HG02571 (cell line): ENCODE results near the gene ATP13A3.
"Not testable (repeated sequence)": the region's sequence is repeated elsewhere in the genome, so short reads cannot be mapped to it uniquely, and the experiment has no call there.

ENCODE experiments used
- ATAC-seq: cut with Tn5 transposase; IDR thresholded peaks from one replicate; pipeline ENCODE4 v1.9.1; 2021; ENCODE audit warnings: mild to moderate bottlenecking, moderate library complexity; ENCODE audit not compliant: unreplicated experiment

The ATP13A3 gene

DNA sequence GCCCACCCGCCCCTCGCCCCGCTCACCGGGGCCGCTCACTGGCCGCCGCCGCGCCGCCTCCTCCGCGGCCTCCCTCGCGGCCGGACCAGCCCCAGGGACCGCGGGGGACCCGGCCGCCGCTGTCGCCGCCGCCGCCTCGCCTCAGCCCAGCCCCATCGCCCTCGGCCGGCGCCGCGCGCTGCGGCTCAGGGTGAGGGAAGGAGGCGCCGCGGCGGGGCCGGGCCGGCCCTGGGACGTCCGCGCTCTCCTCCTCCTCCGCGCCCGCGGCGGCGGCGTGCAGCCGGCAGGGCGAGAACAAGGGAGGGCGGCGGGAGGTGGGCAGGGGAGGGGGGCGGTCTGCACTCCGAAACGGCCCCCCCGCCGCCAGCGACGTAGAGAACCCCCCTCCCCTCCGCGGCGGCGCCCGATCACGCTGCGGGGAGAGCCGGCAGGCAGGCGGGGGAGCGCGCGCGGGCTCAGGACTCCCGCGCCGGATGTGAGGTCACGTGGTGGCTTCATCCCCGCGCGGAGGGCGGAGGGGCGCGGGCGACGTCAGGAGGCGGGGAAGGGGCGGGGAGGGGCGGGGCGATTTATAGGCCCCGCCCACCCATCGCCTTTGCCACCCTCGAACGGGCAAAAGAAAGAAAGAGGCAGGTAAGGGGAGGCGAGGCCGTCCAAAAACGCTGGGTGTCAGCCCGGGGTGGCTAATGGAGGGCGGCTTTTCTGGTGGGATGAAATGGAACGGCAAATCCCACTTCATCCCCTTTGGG, at the start of gene ATP13A3:
TSS of gene ATP13A3 (minus strand) at position 463 of the 749 bp plus-strand sequence. CDS start 24,812 bp downstream, outside the sequence.
- ATAC-seq = peak; percentile 56

DNA sequence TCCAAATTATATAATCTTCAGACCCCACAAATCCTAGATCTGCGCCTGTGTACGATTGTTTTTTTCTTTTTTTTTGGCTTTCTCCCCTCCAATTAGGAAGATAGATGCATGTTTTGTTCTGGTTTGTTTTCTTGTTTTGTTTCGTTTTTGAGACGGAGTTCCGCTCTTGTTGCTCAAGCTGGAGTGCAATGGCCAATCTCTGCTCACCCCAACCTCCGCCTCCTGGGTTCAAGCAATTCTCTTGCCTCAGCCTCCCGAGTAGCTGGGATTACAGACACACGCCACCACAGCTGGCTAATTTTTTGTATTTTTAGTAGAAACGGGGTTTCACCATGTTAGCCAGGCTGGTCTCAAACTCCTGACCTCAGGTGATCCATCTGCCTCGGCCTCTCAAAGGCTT, 48.4 kb upstream of the ATP13A3 start:
- ATAC-seq = not testable (repeated sequence)

DNA sequence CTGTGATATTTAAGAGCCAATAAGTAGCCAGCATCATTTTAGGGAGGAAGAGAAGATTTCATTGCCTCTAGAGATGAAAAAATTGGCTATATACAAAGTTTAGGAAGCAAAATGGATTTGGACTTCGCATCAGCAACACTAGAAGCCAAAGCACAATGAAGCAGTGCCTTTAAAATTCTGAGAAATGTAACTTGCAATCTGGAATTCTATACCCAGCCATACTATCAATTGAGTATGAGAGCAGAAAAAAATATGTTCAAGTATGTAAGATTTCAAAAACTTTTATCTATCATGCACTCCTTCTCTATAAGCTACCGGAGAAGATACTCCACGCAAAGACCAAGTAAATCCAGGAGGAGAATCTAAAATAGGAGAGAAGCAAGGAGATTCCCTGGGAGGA, 47.4 kb upstream of the ATP13A3 start:
- ATAC-seq = no peak

DNA sequence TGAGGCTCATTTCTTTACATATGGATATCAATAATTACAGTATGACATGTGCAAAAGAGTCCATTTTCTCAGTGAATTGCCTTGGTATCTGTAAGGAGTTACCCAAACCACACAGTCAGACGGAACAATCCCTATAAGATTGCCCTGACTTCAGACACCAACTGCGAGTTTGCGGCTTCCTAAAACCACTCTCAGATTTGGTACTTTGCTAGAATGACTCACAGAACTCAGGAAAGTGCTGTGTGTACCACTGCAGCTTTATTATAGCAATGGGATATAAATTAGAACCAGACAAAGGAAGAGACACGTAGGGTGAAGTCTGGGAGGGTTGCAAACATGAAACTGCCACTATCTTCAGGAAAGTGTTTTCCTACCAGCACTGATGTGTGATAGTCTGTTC, 45.8 kb upstream of the ATP13A3 start:
- no peak for ATAC-seq

DNA sequence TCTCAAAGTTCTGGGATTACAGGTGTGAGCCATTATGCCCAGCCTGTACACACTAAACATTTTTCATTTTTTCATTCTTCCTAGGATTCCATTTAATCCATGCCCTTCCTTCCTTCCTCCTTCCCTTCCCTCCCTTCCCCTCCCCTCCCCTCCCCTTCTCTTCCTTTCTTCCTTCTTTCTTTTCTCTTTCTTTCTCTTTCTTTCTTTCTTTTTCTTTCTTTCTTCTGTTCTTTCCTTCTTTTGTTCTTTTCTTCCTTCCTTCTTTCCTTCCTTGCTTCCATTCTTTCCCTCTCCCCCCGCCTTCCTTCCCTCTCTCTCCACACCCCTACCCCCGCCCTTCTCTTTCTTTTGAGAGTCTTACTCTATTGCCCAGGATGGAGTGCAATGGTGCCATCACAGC, 40.9 kb upstream of the ATP13A3 start:
- no peak for ATAC-seq

DNA sequence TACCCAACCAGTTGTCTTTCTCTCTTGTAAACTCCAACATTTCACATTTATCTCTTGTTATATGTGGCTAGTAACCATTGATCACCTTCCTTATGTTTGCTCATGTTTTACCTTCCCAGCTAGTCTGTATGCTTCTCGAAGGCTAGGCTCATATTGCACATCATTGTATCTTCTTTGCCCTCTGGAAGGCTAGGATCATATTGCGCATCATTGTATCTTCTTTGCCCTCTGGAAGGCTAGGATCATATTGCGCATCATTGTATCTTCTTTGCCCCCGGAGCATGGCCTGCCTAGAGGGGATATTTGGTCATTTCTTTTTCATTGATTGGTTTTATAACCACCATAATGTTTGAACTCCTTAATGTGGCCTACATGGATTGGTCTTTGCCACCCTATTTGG, 39.4 kb upstream of the ATP13A3 start:
- no peak for ATAC-seq

DNA sequence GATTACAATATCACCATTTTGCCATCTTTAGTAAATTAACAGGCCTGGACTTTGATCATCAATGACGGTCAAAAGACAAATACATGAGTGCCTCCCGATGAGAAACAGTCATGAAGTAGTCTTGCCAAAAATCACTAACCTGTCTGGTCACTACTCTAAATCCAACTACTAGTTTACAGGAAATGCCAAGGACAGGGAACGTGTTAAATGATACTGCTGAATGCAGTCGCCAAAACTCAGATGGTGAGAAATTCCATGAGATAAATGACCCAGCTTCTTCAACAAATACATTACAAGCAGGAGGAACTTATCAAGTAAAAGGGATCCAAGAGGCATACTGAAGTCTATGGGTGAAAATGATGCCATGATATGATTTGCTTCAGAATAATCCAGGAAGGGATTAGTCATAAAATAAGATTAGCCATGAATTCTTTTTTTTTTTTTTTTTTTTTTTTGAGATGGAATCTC, 35.8 kb upstream of the ATP13A3 start:
- ATAC-seq = no peak

DNA sequence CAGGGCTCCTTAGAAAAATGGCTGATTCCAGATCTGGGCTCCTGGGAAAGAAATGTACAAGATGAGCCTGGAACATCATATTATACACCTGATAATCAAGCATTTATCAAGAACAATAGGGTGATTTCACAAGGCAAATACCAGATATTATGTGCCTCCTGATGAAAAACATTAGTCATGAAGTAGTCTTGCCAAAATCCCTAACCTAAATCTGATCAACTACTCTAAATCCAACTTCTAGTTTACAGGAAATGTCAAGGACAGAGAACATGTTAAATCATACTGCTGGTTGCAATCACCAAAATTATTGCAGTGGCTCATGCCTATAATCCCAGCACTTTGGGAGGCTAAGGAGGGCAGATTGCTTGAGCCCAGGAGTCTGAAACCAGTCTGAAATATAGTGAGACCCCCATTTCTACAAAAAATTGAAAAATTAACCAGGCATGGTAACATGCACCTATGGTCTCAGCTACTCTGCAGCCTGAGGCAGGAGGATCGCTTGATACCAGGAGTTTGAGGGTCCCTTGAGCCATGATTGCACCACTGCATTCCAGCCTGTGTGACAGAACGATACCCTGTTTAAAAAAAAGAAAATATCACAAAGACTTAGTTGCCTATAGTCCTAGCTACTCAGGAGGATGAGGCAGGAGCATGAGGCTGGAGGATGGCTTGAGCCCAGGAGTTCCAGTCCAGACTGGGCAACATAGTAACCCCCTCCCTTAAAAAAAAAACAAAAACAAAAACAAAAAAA, 34.9 kb upstream of the ATP13A3 start:
- no peak for ATAC-seq

DNA sequence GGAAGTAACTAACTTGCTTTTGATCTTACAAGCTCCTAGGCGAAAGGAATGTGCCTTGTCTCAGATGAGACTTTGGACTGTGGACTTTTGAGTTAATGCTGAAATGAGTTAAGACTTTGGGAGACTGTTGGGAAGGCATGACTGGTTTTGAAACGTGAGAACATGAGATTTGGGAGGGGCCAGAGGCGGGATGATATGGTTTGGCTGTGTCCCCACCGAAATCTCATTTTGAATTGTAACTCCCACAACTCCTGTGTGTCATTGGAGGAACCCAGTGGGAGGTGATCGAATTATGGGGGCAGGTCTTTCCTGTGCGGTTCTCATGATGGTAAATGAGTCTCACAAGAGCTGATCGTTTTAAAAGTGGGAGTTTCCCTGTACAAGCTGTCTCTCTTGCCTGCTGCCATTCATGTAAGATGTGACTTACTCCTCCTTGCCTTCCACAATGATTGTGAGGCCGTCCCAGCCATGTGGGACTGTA, 33.9 kb upstream of the ATP13A3 start:
- ATAC-seq = peak; percentile 76

DNA sequence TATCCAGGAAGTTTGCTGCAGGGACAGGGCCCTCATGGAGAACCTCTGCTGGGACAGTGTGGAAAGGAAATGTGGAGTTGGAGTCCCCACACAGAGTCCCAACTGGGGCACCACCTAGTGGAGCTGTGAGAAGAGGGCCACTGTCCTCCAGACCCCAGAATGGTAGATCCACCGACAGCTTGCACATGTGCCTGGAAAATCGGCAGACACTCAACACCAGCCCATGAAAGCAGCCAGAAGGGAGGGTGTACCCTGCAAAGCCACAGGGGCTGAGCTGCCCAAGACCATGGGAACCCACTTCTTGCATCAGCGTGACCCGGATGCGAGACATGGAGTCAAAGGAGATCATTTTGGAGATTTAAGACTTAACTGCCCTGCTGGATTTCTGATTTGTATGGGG, 33.4 kb upstream of the ATP13A3 start:
- not testable (repeated sequence) for ATAC-seq

DNA sequence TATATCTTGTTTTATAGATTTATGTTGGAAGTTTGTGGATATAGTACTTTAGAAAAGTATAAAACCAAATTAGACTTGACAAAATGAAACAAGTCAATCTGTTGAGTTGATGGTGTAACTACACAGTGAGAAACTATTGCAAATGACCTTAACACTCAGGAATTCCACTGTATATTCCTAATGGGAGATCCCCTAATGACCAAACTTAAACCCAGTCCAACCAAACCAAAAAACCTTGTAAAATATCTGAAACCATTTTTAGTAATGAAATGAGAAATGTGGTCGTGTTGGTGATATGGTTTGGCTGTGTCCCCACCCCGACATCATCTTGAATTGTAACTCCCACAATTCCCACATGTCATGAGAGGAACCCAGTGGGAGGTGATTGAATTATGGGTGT, 31.9 kb upstream of the ATP13A3 start:
- ATAC-seq = no peak

DNA sequence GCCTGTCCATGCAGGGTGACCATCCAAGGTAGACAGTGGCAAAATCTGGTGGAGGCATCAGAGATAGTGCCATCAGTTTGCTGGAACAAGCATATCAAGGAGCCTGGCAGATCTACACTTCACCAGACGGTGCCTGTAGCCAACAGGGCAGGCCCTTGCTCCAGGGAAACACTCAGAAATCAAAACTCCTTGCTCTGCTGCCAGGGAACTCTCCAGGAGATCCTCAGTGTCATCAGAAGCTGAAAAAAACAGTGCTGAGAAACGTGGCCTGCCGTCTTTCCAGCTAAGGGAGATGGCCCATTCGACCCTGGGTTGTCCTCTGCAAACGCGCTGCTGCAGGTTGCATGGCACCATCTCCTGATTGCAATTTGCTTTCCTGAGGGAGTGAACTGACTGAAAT, 30.5 kb upstream of the ATP13A3 start:
- no peak for ATAC-seq

DNA sequence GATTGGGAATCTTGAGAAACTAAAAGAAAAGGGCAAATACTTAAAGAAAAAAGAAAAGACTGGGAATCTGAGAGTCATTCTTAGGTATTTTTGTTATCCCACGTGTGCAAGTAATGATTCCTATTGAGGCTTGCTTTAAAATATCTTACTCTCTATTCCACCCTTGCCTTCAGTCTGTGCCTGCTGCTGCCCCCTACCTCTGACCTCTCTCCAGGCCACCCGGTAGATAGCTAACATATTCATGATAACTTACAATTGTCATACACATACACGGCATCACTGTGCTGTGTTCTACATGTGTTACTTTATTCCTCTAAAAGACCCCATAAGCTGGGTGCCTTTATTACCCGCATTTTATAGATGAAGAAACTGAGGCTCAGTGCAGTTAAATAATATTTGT, 27.8 kb upstream of the ATP13A3 start:
- ATAC-seq = no peak

DNA sequence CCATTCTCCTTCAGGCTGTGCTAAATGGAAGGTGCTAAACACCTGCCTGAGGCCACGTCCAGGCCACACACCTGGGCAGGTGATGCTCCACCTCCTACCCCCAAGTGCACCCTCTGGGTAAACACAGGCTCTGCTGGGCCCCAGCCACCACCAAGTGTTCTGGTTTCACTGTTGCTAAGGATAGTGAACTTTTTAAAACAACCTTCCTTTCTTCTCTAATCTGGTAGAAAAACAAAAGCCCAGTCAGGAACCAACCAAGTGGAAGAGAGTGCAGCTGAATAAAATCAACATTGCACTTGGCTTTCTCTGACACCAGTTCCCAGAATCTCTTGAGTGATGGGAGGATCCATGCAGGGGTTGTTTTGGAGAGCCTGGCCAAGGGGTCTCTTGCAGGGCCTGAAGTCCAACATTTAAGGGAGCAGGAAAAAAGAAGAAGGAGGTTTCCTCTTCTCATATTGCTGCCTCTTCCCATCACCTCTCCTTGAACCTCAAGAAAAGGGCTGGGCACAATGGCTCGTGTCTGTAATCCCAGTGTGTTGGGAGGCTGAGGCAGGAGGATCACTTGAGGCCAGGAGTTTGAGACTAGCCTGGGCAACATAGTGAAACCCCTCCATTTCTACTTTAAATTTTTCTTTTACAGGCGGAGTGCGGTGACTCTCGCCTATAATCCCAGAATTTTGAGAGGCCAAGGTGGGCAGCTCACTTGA, 26.2 kb upstream of the ATP13A3 start:
- ATAC-seq = no peak

DNA sequence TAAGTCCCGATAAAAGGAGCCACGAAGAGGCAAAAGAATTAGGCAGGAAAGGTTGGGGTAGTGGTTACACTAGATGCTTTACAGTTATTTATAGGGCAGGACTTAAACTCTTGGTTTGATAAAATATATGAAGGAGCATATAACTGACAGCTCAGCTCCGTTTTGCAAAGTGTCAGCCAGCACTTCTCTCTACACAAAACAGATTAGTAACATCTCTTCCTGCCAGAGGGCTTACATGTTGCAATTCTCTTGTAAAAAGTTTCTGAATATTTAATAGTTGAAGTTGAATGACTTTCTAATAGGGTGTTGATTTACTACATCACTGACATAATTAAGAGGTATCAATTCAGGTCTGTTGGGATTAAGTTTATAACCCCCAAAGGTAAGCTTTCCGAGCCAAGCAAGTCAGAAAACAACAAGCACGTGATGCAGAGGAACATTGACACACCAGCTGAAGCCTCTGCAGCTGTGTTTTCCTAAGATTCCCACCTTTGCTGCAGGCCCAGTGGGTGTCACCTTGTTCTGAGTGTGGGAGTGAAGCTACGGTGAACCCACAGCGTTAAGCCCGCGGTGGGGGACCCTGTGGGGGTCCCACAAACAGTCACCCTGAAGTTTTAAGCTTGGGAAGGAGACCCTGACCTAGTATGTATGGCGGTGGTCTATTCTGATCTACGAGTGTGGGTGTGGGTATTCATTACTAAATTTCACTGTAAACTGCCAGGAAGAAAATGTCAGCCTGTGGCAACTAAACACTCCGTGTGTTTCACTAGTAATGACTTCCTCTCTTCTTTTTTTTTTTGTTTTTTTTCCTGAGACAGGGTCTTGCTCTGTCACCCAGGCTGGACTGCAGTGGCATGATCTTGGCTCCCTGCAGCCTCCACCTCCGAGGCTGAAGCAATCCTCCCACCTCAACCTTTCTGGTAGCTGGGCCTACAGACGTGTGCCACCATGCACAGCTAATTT, 22.0 kb upstream of the ATP13A3 start:
- no peak for ATAC-seq

DNA sequence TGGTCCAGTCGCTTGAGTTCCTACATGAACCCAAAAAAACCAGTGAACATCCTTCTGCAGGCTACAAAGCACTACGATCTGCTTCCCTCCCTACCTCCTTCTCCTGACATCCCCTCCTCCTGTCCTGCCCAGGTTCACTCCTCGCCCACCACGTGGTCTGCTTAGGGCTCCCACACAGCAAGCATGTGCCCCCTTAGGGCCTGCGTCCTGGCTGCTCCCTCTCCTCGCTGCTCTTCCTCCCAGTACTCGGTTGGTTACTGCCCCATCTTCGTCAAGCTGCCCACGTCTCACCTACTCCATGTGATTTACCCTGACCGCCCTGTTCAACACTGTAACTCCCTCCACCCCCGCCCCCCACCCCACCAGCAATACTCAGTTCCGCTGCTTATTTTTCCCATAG, 20.8 kb upstream of the ATP13A3 start:
- ATAC-seq = no peak

DNA sequence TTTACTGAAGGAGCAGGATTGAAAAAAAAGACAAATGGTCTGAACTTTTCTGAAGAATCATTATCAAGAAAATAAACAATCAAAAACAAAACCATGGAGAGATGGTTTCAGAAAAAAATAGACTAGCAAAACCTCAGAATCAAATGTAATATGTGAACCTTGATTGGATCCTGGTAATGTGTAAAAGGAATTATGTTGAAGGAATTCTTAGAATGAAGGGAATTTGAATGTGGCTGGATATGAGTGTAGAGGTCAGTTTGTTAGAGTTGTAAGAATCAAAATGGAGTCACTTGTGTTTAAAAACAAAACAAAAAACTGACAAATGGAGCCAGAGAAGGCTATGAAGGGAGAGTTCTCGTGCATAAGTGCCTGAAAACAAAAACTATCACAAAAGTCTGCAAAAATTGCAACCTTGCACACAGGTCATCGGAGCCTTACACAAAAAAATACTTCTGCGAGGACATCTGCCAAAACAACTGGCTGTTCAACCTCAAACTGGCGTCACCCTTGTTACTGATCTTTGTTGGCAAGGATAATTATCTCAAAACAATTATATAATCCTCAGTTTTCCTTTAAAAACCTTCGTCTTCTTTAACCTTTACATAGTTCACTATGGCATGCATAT, 19.1 kb upstream of the ATP13A3 start:
- no peak for ATAC-seq

DNA sequence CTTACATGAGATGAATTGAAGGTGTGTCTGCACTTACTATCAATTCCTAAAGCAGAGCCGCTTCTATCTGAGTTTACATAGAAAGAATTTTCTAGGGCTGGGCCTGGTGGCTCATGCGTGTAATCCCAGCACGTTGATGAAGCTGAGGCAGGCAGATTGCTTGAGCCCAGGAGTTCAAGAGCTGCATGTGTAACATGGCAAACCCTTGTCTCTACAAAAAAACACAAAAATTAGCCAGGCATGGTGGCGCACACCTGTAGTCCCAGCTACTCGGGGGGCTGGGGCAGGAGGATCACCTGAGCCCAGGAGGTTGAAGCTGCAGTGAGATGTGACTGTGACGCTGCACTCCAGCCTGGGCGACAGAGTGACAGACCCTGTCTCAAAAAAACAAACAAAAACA, 18.1 kb upstream of the ATP13A3 start:
- ATAC-seq = no peak

DNA sequence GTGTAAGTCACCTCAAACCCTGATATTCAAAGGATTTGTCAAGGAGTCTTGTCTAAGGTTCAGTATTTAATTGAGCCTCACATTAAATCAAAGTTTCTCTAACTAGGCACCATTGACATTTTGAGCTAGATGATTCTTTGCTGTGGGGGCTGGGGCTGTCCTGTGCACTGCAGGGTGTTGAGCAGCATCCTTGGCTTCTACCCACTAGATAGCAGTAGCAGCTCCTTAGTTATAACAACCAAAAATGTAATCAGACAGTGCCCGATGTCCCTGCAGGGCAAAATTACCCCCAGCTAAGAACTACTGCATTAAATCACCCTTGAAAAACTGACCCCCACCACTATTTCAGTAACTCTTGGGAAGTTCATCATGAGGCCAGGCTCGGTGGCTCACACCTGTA, 17.3 kb upstream of the ATP13A3 start:
- no peak for ATAC-seq

DNA sequence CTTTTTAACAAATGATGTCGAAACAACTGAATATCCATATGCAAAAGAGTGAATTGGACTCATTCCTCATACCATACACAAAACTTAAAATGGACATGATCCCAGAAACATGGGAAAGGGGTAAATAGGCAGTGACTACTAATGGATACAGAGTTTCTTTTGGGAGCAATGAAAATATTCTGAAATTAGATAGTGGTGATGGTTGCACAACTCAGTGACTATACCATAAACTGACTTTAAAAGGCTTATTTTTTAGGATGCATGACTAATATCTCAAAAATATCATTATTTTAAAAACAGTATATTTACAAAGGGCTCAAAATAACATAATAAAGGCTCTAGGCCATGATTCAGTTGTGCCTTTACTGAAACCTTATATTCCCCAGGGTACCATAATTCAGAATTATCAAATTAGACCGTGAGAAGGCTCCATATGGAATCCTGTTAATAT, 16.3 kb upstream of the ATP13A3 start:
- ATAC-seq = no peak
